AG04450 (cell line): ENCODE data around the gene PITPNB. TPM values are rescaled to one million over a fixed set of nuclear protein-coding genes. Genes with fewer than 3 reads are reported as not detected.

Source experiments
- CTCF ChIA-PET: fragments of 300-600, 350-600 bp; formaldehyde crosslinking; extraction: SDS; loops from one replicate; lab custom pipeline; 2022; ENCODE audit warnings: antibody characterized with exemption, inconsistent platforms; lab: Charles Lee
- POLR2A ChIA-PET: fragments of 350-600 bp; formaldehyde crosslinking; extraction: SDS; loops from one replicate; lab custom pipeline; 2021; ENCODE audit warnings: antibody characterized with exemption, inconsistent platforms; lab: Yijun Ruan, JAX
- DNase-seq: peaks from one replicate; pipeline ENCODE4 v3.0.0-alpha.2; 2011; ENCODE audit warnings: low read depth, low spot score
- H3K27ac ChIP-seq: one replicate; pipeline ENCODE4 v1.5.1; 2012; ENCODE audit warnings: low read depth, low read length, control low read depth
- H3K27me3 ChIP-seq: one replicate; pipeline ENCODE4 v1.6.0; 2012; ENCODE audit warnings: low read length; ENCODE audit not compliant: control insufficient read depth, insufficient read depth
- H3K4me3 ChIP-seq: 2 replicates; pipeline ENCODE4 v1.5.1; 2011; ENCODE audit warnings: mild to moderate bottlenecking, low read depth, low read length, control low read depth
- H3K9me3 ChIP-seq: 2 replicates; pipeline ENCODE4 v1.5.1; 2012; ENCODE audit warnings: low read length; ENCODE audit not compliant: control insufficient read depth, insufficient read depth
- polyA plus RNA-seq: library from polyadenylated mRNA; depleted of rRNA; stranded (reverse); fragments of >200 nt; gene quantifications from 2 replicates; pipeline ENCODE4 v1.2.3, GENCODE V29; 2011
- TF ChIP-seq, protein P1 (sequence below): IDR thresholded peaks from 2 replicates; pipeline ENCODE4 v1.5.1; 2011; ENCODE audit warnings: low read depth, low read length, control low read depth, inconsistent platforms

Gene PITPNB
- polyA plus RNA-seq, 1 experiment = 119 TPM

DNA sequence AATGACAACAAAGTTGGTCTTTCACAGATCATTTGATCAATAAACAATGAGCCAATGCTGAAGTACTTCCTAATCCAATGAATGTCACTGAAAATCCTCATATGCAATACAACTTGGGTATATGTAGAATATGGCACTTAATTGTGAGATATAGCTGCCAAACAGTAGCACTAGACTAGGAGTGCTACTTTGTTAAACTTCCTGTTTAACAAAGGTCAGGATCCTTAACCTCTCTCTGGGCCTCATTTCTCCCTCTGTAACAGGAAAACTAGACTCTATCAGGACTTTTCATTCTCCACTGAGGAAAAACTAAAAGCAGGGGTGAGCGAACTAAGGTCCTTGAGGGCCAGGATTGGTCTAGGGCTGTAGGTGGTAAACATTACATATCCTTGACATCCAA lies 56.1 kb downstream of the PITPNB start:
- DNase-seq = no peak
- no peak overlapping the region for H3K4me3 ChIP-seq
- H3K27me3 ChIP-seq = no peaks in the 10 kb centered on the region
- ChIA-PET POLR2A (interaction anchor here (1.0 kb wide), 1 partner anchor 13 kb away, joined by 3 read pairs; no protein-coding TSS in a partner anchor), CTCF (interaction anchor here (1.4 kb wide), 1 partner anchor 12 kb away, joined by 3 read pairs; no protein-coding TSS in a partner anchor)
- TF ChIP-seq, protein P1, sequence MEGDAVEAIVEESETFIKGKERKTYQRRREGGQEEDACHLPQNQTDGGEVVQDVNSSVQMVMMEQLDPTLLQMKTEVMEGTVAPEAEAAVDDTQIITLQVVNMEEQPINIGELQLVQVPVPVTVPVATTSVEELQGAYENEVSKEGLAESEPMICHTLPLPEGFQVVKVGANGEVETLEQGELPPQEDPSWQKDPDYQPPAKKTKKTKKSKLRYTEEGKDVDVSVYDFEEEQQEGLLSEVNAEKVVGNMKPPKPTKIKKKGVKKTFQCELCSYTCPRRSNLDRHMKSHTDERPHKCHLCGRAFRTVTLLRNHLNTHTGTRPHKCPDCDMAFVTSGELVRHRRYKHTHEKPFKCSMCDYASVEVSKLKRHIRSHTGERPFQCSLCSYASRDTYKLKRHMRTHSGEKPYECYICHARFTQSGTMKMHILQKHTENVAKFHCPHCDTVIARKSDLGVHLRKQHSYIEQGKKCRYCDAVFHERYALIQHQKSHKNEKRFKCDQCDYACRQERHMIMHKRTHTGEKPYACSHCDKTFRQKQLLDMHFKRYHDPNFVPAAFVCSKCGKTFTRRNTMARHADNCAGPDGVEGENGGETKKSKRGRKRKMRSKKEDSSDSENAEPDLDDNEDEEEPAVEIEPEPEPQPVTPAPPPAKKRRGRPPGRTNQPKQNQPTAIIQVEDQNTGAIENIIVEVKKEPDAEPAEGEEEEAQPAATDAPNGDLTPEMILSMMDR = no peak
- H3K9me3 ChIP-seq = no peaks in the 10 kb centered on the region
- H3K27ac ChIP-seq = no peak overlapping the region

DNA sequence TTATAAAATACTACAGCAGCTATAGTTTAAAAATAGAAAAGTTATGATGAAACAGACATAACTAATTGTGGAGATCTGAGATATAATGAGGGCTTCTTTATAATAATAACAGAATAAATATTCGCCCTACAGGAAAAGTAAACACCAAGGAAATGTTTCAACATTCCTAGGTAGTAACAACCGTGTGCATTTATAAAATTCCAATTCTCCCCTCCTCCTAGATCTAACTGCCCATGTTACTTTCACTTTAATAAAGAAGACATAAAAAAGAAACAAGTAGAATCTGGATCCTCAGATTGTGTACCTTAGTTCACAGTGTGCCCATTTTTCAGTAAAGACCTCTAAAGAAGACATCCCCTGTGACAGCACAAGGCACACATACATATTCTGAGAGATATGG lies 59.7 kb downstream of the PITPNB start:
- ChIA-PET CTCF (no interaction called here), POLR2A (interaction anchor here (0.6 kb wide), 1 partner anchor 638 kb away, joined by 6 read pairs; no protein-coding TSS in a partner anchor)
- TF ChIP-seq, protein P1 = no peak
- H3K27me3 ChIP-seq = no peaks in the 10 kb centered on the region
- H3K27ac ChIP-seq = peak overlapping the region; percentile 85
- no peaks in the 10 kb centered on the region for H3K9me3 ChIP-seq
- H3K4me3 ChIP-seq = peak overlapping the region; percentile 28
- DNase-seq = no peak

DNA sequence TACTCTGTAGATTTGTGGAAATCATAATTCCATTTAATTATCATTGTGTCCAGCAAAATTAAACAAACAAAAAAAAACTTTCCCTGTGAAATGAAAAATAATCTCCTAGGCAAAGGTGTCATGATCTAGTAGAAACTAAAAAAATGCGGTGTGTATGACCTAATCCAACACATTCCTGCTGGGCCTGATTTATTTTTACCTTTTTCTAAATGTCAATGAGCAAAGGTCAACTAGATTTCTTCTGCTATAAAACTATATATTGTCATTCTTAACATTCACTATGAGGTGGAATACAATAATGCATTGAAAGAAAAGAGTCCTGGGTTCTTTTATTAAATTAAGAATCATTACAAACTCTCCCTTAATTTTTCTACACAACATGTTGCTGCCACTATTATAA lies 60.4 kb downstream of the PITPNB start:
- ChIA-PET POLR2A (interaction anchor here (0.6 kb wide), 1 partner anchor 637 kb away, joined by 6 read pairs; no protein-coding TSS in a partner anchor), CTCF (no interaction called here)
- no peaks in the 10 kb centered on the region for H3K9me3 ChIP-seq
- H3K27me3 ChIP-seq = no peaks in the 10 kb centered on the region
- TF ChIP-seq, protein P1 = no peak
- H3K4me3 ChIP-seq = no peak overlapping the region
- DNase-seq = no peak
- no peak overlapping the region for H3K27ac ChIP-seq

DNA sequence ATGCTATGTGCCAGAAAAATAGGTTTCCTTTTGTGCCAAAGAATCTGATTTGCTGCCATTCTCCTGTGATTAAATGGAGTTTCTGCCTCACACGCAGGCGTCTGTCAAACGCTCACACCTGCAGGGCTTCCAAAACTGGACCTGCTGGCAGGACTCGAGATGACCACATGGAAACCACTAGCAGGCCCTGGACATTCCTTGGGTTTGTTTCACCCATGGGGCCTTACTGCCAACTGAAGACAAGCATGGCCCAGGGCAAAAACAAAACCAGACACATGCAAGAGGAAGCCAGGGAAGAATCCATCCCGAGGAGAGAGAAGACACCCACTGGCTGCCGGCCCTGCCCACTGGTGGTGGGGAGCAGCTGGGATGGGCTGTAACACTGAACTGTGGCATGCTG lies 61.6 kb downstream of the PITPNB start:
- H3K27me3 ChIP-seq = no peaks in the 10 kb centered on the region
- no peaks in the 10 kb centered on the region for H3K9me3 ChIP-seq
- TF ChIP-seq, protein P1 = no peak
- no peak overlapping the region for H3K4me3 ChIP-seq
- ChIA-PET POLR2A (no interaction called here), CTCF (no interaction called here)
- no peak for DNase-seq
- peak overlapping the region; percentile 81 for H3K27ac ChIP-seq

DNA sequence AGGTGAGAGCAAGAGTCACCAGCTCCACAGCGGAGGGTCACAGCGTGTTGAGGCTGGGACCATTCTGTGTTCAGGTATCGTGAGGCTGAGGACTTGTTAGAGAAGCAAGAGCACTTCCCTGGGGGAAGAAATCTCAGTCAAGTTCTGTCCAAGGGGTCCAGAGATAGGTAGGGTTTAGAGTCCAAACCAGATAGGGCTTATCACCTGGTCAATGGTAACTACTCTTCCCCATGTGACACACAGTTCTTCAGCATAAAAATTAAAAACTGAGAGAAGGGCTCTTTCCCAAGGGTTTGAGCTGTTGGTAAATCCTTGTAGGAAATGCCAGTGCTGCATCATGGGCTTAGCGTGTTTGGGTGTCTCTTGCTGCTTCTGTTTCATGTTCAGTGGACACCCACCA lies 62.7 kb downstream of the PITPNB start:
- no peaks in the 10 kb centered on the region for H3K9me3 ChIP-seq
- TF ChIP-seq, protein P1 = no peak
- no peaks in the 10 kb centered on the region for H3K27me3 ChIP-seq
- no peak for DNase-seq
- no peak overlapping the region for H3K4me3 ChIP-seq
- CTCF ChIA-PET = no interaction called here
- POLR2A ChIA-PET = interaction anchor here (0.6 kb wide), 2 partner anchors 16 to 37 kb away, joined by 3 to 4 read pairs; no protein-coding TSS in a partner anchor
- H3K27ac ChIP-seq = peak overlapping the region; percentile 63
